ENCODE data around the gene S100A14.
A peak's percentile ranks its signal among the peaks of the same experiment; 100 is the strongest.
"Not testable (repeated sequence)": the region's sequence is repeated elsewhere in the genome, so short reads cannot be mapped to it uniquely, and the experiment has no call there.

Gene S100A14

DNA sequence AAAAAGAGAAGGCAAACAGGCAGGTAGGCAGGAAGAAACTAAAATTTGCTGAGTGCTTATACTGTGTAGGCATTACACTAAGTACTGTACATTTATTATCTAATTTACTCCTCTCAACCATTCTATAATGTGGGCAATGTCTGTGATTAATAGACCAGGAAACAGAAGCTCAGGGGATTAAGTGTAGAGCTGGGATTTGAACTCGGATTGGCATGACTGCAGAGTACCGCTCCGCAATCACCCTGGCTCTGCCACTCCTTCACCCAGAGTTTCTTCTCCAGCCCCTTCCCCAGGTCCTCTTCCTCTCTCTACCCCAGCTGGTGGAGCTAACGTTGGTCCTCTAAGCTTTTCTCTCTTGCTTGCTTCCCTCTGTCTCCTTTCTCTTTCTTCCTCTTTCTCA, 39.0 kb downstream of the S100A14 start:
- H3K27ac Mint-ChIP-seq = no peak overlapping the region
- H3K9me3 Mint-ChIP-seq = no peaks in the 10 kb centered on the region
- H3K36me3 Mint-ChIP-seq (ENCODE audit: low read depth) = no peaks in the 10 kb centered on the region
- no peak for DNase-seq
- peaks cover 35% of the 10 kb centered on the region for H3K27me3 Mint-ChIP-seq
- peaks cover 20% of the 10 kb centered on the region for H3K4me1 Mint-ChIP-seq (ENCODE audit: low read depth)
- no peak overlapping the region for H3K4me3 Mint-ChIP-seq

DNA sequence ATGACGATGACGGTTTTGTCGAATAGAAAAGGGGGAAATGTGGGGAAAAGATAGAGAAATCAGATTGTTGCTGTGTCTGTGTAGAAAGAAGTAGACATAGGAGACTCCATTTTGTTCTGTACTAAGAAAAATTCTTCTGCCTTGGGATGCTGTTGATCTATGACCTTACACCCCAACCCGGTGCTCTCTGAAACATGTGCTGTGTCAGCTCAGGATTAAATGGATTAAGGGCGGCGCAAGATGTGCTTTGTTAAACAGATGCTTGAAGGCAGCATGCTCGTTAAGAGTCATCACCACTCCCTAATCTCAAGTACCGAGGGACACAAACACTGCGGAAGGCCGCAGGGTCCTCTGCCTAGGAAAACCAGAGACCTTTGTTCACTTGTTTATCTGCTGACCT, 40.6 kb downstream of the S100A14 start:
- peaks cover 35% of the 10 kb centered on the region for H3K27me3 Mint-ChIP-seq
- H3K4me3 Mint-ChIP-seq; H3K36me3 Mint-ChIP-seq (ENCODE audit: low read depth); DNase-seq; H3K27ac Mint-ChIP-seq; H3K9me3 Mint-ChIP-seq: not testable (repeated sequence)
- peaks cover 33% of the 10 kb centered on the region for H3K4me1 Mint-ChIP-seq (ENCODE audit: low read depth)

DNA sequence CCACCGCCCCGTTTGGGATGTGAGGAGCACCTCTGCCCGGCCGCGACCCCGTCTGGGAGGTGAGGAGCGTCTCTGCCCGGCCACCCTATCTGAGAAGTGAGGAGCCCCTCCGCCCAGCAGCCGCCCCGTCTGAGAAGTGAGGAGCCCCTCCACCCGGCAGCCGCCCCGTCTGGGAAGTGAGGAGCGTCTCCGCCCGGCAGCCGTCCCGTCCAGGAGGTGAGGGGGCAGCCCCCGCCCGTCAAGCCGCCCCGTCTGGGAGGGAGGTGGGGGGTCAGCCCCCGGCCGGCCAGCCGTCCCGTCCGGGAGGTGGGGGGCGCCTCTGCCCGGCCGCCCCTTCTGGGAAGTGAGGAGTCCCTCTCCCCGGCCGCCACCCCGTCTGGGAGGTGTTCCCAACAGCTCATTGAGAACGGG, 41.0 kb downstream of the S100A14 start:
- Mint-ChIP-seq H3K27me3 (peaks cover 35% of the 10 kb centered on the region), H3K4me1 (ENCODE audit: low read depth) (peaks cover 34% of the 10 kb centered on the region)
- H3K4me3 Mint-ChIP-seq; H3K36me3 Mint-ChIP-seq (ENCODE audit: low read depth); H3K9me3 Mint-ChIP-seq; H3K27ac Mint-ChIP-seq; DNase-seq: not testable (repeated sequence)

DNA sequence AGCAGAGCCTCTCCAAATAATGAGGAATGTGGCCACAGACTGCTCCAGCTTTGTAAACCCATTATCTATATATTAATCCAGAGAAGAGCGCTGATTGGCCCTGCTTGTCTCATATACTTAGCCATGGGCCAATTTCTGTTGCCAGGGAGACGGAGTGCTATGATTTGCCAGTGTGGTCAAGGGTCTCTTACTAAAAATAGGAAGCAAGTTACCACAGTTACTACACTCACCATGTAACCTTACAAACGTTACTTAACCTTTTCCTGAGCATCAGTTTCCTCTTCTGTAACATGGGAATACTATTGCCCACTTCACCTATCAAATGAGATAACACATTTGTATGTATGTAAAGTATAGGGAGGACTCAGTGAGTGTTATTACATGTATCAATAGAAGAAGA, 42.8 kb downstream of the S100A14 start:
- Mint-ChIP-seq H3K4me1 (ENCODE audit: low read depth) (peaks cover 49% of the 10 kb centered on the region), H3K27me3 (peaks cover 24% of the 10 kb centered on the region), H3K9me3 (no peaks in the 10 kb centered on the region), H3K27ac (peak overlapping the region; percentile 88), H3K36me3 (ENCODE audit: low read depth) (no peaks in the 10 kb centered on the region), H3K4me3 (peak overlapping the region; percentile 24)
- no peak for DNase-seq

DNA sequence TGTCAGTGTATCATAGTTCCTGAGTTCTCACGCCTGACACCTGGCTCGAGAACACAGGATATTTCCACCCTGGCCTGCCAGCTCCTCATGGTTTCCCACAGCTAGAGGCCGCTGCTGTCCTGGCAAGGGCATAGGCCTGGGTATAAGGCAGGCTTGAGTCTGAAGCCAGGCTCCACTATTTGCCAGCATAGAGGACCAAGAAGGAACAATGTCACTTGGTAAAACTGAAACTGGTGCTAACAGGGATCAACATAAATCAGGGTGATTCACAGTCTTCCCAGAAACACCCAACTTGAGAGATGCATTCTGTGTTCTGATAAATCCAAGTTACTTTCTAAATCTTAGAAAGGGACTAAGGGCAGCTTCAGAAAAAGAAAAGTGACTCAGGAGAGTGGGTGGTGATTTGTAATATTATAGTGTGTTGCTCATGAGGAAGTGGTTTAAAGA, 43.5 kb downstream of the S100A14 start:
- H3K27me3 Mint-ChIP-seq = peaks cover 16% of the 10 kb centered on the region
- H3K4me1 Mint-ChIP-seq (ENCODE audit: low read depth) = peaks cover 57% of the 10 kb centered on the region
- peak overlapping the region; percentile 88 for H3K27ac Mint-ChIP-seq
- no peaks in the 10 kb centered on the region for H3K36me3 Mint-ChIP-seq (ENCODE audit: low read depth)
- no peaks in the 10 kb centered on the region for H3K9me3 Mint-ChIP-seq
- H3K4me3 Mint-ChIP-seq = no peak overlapping the region
- DNase-seq = peak; percentile 68

DNA sequence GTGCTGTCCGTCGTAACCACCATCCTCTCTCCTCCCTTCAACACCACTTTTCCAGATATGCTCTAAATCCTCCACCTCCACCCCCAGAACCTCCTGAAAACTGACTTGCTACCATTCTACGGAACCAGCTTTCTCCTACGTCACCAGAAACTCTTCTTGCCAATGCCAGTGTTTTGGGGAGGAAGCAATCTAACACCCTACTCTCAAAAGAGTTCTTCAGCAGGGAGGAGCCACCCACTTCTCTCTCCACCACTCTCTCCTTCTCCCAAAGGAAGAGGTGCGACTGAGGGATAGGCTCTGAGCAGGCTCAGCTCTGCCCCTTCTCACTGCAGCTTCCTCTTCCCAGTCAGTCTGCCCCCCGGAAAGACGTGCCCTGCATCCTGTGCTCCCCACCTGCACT, 44.4 kb downstream of the S100A14 start:
- H3K4me3 Mint-ChIP-seq = no peak overlapping the region
- peak overlapping the region; percentile 88 for H3K27ac Mint-ChIP-seq
- no peak for DNase-seq
- no peaks in the 10 kb centered on the region for H3K9me3 Mint-ChIP-seq
- no peaks in the 10 kb centered on the region for H3K36me3 Mint-ChIP-seq (ENCODE audit: low read depth)
- H3K4me1 Mint-ChIP-seq (ENCODE audit: low read depth) = peaks cover 65% of the 10 kb centered on the region
- H3K27me3 Mint-ChIP-seq = peaks cover 7% of the 10 kb centered on the region

DNA sequence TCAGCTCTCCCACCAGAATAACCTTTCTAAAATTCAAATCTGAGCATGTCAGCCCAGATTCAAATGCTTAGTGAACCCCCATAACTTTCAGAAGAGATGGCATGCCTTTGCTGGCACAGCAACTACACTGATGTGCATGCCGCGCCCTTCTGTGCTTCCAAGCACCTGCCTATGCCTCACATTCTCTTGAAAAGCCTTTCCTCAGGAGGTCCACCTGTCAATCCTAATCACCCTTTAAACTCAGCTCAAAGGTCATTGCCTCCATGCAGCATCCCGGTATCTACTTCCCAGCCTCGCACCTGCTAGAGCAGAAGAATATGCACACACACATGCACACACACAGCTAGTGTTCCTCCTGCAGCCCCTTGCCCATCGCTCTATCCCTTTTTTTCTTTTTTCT, 45.3 kb downstream of the S100A14 start:
- peaks cover under 1% of the 10 kb centered on the region for H3K27me3 Mint-ChIP-seq
- no peak for DNase-seq
- peaks cover 72% of the 10 kb centered on the region for H3K4me1 Mint-ChIP-seq (ENCODE audit: low read depth)
- peak overlapping the region; percentile 83 for H3K27ac Mint-ChIP-seq
- H3K9me3 Mint-ChIP-seq = no peaks in the 10 kb centered on the region
- no peak overlapping the region for H3K4me3 Mint-ChIP-seq
- no peaks in the 10 kb centered on the region for H3K36me3 Mint-ChIP-seq (ENCODE audit: low read depth)

DNA sequence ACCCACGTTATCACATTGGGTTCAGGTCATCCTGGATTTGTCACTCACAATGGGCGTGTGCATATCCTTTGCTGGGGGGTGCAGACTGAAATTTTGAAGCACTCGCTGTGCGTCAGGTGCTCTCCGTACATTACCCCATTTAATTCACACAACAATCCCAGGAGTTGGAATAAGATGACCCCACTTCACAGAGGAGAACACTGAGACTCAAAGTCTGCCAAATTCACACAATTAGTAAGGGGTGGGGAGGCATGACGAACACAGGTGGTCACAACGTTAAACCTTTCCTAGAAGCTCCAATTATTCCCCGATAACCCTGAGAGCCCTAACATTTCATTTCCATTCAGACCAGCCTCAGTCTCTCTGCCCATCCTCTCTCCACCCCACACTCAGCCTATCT, 46.7 kb downstream of the S100A14 start:
- H3K9me3 Mint-ChIP-seq = no peaks in the 10 kb centered on the region
- peaks cover 79% of the 10 kb centered on the region for H3K4me1 Mint-ChIP-seq (ENCODE audit: low read depth)
- DNase-seq = no peak
- no peak overlapping the region for H3K4me3 Mint-ChIP-seq
- peak overlapping the region; percentile 41 for H3K27ac Mint-ChIP-seq
- no peaks in the 10 kb centered on the region for H3K27me3 Mint-ChIP-seq
- no peaks in the 10 kb centered on the region for H3K36me3 Mint-ChIP-seq (ENCODE audit: low read depth)

DNA sequence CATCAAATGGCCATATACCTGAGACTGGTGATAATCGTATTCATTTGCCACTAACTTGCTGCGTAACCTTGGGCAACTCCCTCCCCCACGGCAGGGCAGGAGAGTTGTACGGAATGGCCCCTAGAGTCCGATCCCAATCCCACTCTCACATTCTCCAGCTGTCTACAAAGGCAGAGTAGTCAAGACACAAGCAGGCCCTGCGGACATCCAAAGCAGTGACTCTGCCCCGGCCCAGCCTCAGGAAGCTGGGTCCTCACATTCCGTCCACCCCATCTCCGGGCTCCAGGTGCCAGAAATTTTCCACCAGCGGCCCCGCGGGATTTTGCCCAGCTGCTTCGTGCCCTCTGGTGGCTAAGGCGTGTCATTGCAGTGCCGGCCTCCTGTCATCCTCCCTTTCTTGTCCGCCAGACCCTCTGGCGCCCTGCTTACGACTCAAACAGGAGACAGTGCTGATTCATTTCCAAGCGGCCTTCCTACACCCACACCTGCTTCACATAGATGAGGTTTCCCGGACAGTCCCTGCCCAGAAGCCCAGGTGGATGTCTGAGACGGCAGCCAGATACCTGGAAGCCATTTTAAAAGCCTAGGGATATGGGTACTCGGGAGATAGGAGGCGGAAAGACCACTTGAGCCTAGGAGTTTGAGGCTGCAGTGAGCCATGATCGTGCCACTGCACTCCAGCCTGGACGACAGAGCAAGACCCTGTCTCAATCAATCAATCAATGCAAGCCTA, 47.6 kb downstream of the S100A14 start:
- DNase-seq = peak; percentile 88
- H3K27me3 Mint-ChIP-seq = no peaks in the 10 kb centered on the region
- H3K36me3 Mint-ChIP-seq (ENCODE audit: low read depth) = no peaks in the 10 kb centered on the region
- H3K9me3 Mint-ChIP-seq = no peaks in the 10 kb centered on the region
- peaks cover 73% of the 10 kb centered on the region for H3K4me1 Mint-ChIP-seq (ENCODE audit: low read depth)
- H3K4me3 Mint-ChIP-seq = peak overlapping the region; percentile 46
- H3K27ac Mint-ChIP-seq = peak overlapping the region; percentile 95

DNA sequence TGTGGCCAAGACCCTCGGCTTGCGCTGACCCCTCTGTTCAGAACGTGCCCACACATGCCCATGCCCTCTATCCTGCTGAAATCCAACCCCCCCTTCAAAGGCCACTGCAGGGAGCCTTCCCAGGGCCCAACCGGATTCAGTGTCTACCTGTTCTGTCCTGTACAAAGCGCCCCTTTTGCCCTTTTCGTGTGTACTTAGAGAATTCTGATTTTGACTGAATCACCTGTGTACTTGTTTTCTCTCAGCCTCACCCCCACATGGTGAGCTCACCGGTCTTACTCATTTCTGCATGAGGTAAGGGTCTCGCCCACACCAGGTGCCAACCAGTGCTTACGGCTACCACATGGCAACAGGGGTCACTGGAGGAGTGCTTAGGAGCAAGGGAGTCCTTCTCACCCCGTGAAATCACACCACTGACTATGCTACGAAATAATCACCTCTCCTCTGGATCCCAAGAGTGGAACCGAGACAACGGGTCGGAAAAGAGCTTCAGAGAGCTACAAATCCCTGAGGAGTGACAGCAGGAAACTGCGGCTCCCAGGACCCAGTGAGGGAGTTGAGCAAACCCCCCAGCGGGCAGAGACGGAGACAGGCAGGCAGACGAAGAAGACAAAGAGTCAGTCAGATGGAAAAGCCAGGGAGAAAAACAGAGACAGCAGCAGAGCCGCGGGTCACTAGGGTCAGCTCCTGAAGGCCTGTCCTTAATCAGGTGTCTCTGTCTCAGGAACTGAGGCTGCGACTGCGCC, 48.3 kb downstream of the S100A14 start:
- Mint-ChIP-seq H3K27ac (peak overlapping the region; percentile 95), H3K4me1 (ENCODE audit: low read depth) (peaks cover 66% of the 10 kb centered on the region), H3K36me3 (ENCODE audit: low read depth) (no peaks in the 10 kb centered on the region), H3K9me3 (no peaks in the 10 kb centered on the region), H3K4me3 (peak overlapping the region; percentile 50), H3K27me3 (no peaks in the 10 kb centered on the region)
- peak; percentile 65 for DNase-seq

DNA sequence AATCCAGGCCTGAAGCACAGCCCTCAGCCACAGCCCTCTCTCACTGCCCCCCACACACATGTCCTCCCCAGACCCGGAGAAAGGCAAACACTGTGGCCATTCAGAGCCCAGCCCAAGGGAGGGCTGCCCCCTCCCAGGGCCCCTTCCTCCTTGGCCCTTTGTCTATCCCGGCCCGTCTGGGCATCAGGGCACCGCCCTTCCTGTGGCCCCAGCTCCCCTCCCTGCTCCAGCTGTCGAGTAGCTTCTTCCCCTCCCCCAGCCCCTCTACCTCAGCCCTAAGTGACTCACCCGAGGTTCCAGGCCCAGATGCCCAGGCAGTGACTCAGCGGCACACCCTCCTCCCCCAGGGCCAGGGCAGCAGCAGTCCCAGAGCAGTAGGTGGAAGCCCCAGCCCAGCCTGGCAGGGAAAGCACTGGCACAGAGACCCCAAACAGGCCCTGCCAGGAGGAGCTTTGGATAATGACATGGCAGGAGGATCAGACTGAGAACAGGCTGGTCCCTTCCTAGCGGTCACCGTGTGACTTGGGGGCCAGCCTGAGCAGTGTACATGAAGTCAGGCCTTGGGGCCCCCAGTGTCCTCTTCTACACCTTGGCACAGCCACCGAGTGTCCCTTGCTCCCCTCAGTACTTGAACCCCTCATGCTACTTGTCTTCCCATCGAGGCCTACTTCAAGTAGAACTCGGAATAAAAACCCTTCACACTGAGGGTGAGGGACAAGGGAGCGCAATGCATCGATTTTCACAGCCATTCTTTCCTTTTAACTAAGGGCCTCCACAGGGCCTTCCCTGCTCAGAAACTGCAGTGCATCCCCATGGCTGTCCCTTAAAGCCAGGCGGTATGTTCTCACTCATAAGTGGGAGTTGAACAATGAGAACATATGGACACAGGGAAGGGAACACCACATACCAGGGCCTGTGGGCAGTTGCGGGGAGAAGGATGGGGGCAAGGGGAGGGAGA, 49.4 kb downstream of the S100A14 start:
- Mint-ChIP-seq H3K27ac (peak overlapping the region; percentile 98), H3K9me3 (no peaks in the 10 kb centered on the region), H3K4me3 (peak overlapping the region; percentile 65), H3K27me3 (no peaks in the 10 kb centered on the region), H3K4me1 (ENCODE audit: low read depth) (peaks cover 55% of the 10 kb centered on the region), H3K36me3 (ENCODE audit: low read depth) (no peaks in the 10 kb centered on the region)
- peak; percentile 86 for DNase-seq

DNA sequence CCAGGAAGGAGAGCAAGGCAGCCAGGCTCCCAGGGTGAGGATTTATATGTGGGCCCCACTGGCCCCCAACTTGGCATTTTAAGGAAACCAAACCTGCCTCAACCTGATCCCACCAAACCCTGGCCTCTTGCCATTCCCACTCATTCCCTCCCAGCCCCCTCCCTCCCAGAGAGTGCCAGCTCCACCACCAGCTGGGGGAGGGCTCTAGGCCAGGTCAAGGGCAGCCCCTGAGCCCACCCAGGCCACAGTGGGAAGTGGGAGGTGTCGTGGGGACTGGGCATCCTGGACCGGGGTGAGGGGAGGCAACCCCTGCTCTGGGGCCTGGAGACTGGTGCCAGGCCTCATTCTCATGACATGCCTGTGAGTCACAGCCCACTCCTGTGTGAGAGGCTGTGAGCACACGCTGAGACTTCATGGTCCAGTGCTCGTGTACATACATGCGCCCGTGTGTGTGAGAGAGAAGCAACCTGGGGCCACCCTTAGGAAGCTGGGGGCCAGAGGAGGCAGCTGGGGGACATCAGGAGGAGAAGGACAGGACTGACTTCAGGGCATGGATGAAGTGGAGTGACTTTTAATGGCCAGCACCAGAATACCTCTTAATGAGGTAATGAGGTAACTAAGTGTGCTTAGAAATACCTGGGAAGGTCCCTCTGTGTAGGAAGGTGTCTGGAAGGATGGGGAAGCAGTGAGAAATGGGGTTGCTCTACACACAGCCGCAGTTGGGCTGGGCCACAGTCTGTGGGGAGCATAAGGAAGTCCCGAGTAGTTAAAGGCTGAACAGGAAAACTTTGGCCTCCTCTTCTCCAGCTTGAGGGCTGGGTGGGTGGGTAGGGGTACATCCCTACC, 50.4 kb downstream of the S100A14 start, which contains the start of gene S100A2:
Gene S100A2 (minus strand): TSS at position 316 of the 846 bp plus-strand sequence. CDS start 1,967 bp downstream, outside the sequence.
- peak; percentile 72 for DNase-seq
- Mint-ChIP-seq H3K9me3 (no peaks in the 10 kb centered on the region), H3K4me1 (ENCODE audit: low read depth) (peaks cover 49% of the 10 kb centered on the region), H3K27ac (peak within 1 kb of the TSS; percentile 98), H3K4me3 (peak within 1 kb of the TSS; percentile 73), H3K27me3 (no peaks in the 10 kb centered on the region), H3K36me3 (ENCODE audit: low read depth) (no peaks in the 10 kb centered on the region)
